ENCODE data around the gene KRT79. TPM values are rescaled to one million over a fixed set of nuclear protein-coding genes. Genes with fewer than 3 reads are reported as not detected.
"Not testable (repeated sequence)": the region's sequence is repeated elsewhere in the genome, so short reads cannot be mapped to it uniquely, and the experiment has no call there.

Gene KRT79
- not detected for total RNA-seq

GRCh38 chr12:52833922-52834726 lies at the start of gene KRT79:
Gene KRT79, minus strand, starts transcription at chr12:52834311. Its CDS starts 51 bp downstream, at chr12:52834260.
- intact Hi-C loops (cut with micrococcal nuclease), result no loop called here
- CTCF ChIA-PET, result no interaction called here
- no peaks in the 10 kb centered on the region for H3K9me3 Mint-ChIP-seq
- H3K27ac Mint-ChIP-seq, result no peak within 1 kb of the TSS
- H3K27me3 Mint-ChIP-seq (ENCODE audit: low read depth), result no peaks in the 10 kb centered on the region
- no peak within 1 kb of the TSS for H3K4me3 Mint-ChIP-seq
- no peak for DNase-seq
- H3K4me1 Mint-ChIP-seq (ENCODE audit: low read depth), result peaks cover 23% of the 10 kb centered on the region
- no peaks in the 10 kb centered on the region for H3K36me3 Mint-ChIP-seq (ENCODE audit: low read depth)

DNA sequence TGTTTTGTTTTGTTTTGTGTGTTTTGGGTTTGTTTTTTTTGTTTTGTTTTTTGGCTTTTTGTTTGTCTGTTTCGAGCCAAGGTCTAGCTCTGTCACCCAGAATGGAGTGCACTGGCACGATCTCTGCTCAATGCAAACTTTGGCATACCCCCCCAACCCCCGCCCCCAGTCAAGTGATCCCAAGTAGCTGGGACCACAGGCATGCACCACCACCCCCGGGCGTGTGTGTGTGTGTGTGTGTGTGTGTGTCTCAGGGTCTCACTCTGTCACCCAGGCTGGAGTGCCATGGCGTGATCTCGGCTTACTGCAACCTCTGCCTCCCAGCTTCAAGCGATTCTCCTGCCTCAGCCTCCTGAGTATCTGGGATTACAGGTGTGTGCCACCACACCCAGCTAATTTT lies 46.4 kb upstream of the KRT79 start:
- H3K9me3 Mint-ChIP-seq; H3K36me3 Mint-ChIP-seq (ENCODE audit: low read depth); H3K4me1 Mint-ChIP-seq (ENCODE audit: low read depth); H3K4me3 Mint-ChIP-seq; DNase-seq; H3K27me3 Mint-ChIP-seq (ENCODE audit: low read depth); intact Hi-C loops (cut with micrococcal nuclease); H3K27ac Mint-ChIP-seq: not testable (repeated sequence)
- CTCF ChIA-PET, result interaction anchor here (0.7 to 8.6 kb wide), 57 partner anchors 9 to 829 kb away, joined by 3 to 369 read pairs (median 5); partner anchors contain the start of genes KRT1, KRT18, KRT73 and KRT74

- intact Hi-C loops (cut with micrococcal nuclease), result loop anchor here (1.0 to 2.0 kb wide), 3 partner anchors 296 to 723 kb away; no protein-coding TSS in a partner anchor
- Mint-ChIP-seq H3K4me3 (peak overlapping the region; percentile 69), H3K9me3 (no peaks in the 10 kb centered on the region), H3K36me3 (ENCODE audit: low read depth) (no peaks in the 10 kb centered on the region), H3K27ac (no peak overlapping the region), H3K4me1 (ENCODE audit: low read depth) (peaks cover 7% of the 10 kb centered on the region), H3K27me3 (ENCODE audit: low read depth) (no peaks in the 10 kb centered on the region)
- DNase-seq, result peak; percentile 84
- CTCF ChIA-PET, result interaction anchor here (0.6 to 8.6 kb wide), 97 partner anchors 8 to 828 kb away, joined by 3 to 369 read pairs (median 4); partner anchors contain the start of genes KRT1, KRT18, KRT2 and KRT73
Measured at GRCh38 chr12:52879394-52880351, 45.6 kb upstream of the KRT79 start.

DNA sequence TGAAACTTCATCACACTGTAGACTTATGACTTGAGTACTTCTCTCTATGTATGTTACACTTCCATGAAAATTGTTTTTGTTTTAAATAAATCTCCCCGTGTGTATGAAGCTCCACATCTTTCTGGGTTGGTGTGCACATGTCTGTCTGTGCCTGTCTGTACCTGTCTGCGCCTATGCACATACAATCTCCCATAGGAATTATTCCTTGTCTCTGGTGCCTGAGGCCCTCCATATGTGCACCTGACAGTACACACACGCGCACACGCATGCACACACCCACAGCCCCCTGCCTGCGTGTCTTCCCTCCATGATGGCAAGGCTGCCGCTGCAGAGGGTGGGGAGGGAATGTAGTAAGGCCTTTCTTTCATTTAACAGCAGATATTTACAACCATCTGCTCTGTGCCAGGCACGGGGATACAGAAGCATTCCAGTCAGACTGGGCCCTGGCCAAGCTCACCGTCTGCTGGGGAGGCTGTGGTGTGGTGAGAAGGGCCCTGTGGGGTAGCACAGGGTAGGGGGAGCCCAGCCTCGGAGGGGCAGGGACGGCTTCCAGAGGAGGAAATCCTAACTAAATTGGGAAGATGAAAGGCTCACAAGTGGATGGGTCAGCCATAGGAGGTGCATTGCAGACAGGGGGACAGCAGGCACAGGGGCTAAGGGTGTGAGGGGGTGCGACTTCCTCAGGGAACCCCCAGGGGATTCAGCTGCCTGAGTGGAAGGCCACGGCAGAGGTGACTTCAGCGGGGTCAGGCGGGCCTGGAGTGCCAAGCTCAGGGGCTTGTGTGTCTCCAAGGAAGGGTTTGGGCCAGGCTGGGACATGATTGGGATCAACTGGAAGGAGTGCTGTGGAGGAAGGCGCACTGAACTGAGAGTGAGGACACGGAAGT lies 44.6 kb upstream of the KRT79 start:
- peaks cover 12% of the 10 kb centered on the region for H3K4me1 Mint-ChIP-seq (ENCODE audit: low read depth)
- no peak overlapping the region for H3K27ac Mint-ChIP-seq
- no peak for DNase-seq
- intact Hi-C loops (cut with micrococcal nuclease), result loop anchor here (1.0 to 2.0 kb wide), 3 partner anchors 295 to 722 kb away; no protein-coding TSS in a partner anchor
- no peaks in the 10 kb centered on the region for H3K36me3 Mint-ChIP-seq (ENCODE audit: low read depth)
- no peaks in the 10 kb centered on the region for H3K27me3 Mint-ChIP-seq (ENCODE audit: low read depth)
- H3K9me3 Mint-ChIP-seq, result no peaks in the 10 kb centered on the region
- CTCF ChIA-PET, result interaction anchor here (0.6 to 8.6 kb wide), 67 partner anchors 7 to 828 kb away, joined by 3 to 369 read pairs (median 4); partner anchors contain the start of genes KRT1, KRT18, KRT73 and KRT74
- no peak overlapping the region for H3K4me3 Mint-ChIP-seq

DNA sequence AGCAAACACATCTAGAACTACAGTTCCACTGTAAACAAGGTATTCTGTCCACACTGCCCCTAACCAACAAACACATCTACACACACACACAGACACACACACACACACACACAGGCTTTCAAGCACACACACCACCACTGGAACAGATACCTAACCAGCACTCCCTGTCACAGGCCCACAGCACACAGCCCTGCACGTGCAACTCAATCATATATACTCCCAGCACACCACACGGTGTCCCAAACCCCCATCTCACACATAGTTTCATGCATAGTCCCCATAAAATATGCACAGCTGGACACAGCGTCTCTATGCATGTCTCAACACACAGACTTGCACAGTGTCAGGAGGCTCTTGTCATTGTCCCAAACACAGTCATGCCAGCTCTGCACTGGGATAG lies 43.1 kb upstream of the KRT79 start:
- CTCF ChIA-PET, result interaction anchor here (0.6 to 7.7 kb wide), 9 partner anchors 104 to 720 kb away, joined by 3 to 89 read pairs (median 4); no protein-coding TSS in a partner anchor
- Mint-ChIP-seq H3K27me3 (ENCODE audit: low read depth) (no peaks in the 10 kb centered on the region), H3K9me3 (no peaks in the 10 kb centered on the region), H3K36me3 (ENCODE audit: low read depth) (no peaks in the 10 kb centered on the region), H3K27ac (no peak overlapping the region), H3K4me3 (no peak overlapping the region), H3K4me1 (ENCODE audit: low read depth) (peaks cover 15% of the 10 kb centered on the region)
- DNase-seq, result no peak
- intact Hi-C loops (cut with micrococcal nuclease), result no loop called here

- Mint-ChIP-seq H3K9me3 (no peaks in the 10 kb centered on the region), H3K4me3 (no peak overlapping the region), H3K36me3 (ENCODE audit: low read depth) (no peaks in the 10 kb centered on the region), H3K4me1 (ENCODE audit: low read depth) (peaks cover 15% of the 10 kb centered on the region), H3K27ac (no peak overlapping the region), H3K27me3 (ENCODE audit: low read depth) (no peaks in the 10 kb centered on the region)
- no peak for DNase-seq
- CTCF ChIA-PET, result interaction anchor here (0.6 to 5.0 kb wide), 4 partner anchors 9 to 288 kb away, joined by 4 to 37 read pairs (median 6); no protein-coding TSS in a partner anchor
- intact Hi-C loops (cut with micrococcal nuclease), result no loop called here
Measured at GRCh38 chr12:52876372-52876771, 42.3 kb upstream of the KRT79 start.

DNA sequence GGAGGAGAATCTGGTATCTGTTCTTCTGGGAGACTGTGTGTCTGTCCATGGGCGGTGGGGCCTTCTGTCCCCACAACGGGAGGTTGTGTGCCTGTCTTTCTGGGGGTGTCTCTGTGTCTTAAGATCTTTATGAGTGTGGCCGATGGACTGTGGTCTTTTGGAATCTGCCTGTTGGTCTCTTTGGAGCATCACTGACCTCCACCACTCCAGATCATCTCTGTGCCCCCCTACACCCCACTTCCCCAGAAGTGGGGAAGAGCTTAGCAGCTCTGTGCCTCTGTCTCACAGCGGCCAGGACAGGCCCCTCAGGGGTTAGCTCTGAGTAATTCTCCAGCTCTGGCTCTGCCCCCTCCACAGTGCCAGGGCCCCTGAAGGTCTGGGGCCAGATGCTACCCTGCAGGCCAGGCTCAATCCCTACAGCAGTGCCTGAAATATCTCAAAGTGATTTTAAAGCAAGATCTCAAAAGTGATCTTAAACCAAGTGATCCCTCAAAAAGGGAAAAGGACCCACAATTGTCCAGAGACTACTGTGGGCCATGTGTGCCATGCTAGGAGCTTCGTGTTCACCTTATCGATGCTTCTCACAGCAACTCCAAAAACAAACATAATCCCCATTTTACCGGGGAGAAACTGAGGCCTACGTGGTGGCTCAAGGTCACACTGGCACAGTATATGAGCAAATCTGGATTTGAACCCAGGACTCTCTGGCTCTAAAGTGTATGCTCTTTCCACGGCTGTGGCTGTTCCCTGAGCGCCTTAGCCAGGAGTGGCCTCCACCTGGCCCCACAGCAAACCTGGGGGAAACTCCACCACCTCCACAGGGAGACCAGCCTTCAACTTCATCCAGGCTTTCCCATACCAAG lies 40.7 kb upstream of the KRT79 start:
- no peaks in the 10 kb centered on the region for H3K9me3 Mint-ChIP-seq
- CTCF ChIA-PET, result interaction anchor here (0.6 to 8.2 kb wide), 10 partner anchors 7 to 547 kb away, joined by 3 to 126 read pairs (median 4); no protein-coding TSS in a partner anchor
- H3K27me3 Mint-ChIP-seq (ENCODE audit: low read depth), result no peaks in the 10 kb centered on the region
- DNase-seq, result no peak
- peaks cover 14% of the 10 kb centered on the region for H3K4me1 Mint-ChIP-seq (ENCODE audit: low read depth)
- peak overlapping the region; percentile 48 for H3K4me3 Mint-ChIP-seq
- no peaks in the 10 kb centered on the region for H3K36me3 Mint-ChIP-seq (ENCODE audit: low read depth)
- intact Hi-C loops (cut with micrococcal nuclease), result loop anchor here (5.0 kb wide), 2 partner anchors 208 to 483 kb away; no protein-coding TSS in a partner anchor
- no peak overlapping the region for H3K27ac Mint-ChIP-seq

DNA sequence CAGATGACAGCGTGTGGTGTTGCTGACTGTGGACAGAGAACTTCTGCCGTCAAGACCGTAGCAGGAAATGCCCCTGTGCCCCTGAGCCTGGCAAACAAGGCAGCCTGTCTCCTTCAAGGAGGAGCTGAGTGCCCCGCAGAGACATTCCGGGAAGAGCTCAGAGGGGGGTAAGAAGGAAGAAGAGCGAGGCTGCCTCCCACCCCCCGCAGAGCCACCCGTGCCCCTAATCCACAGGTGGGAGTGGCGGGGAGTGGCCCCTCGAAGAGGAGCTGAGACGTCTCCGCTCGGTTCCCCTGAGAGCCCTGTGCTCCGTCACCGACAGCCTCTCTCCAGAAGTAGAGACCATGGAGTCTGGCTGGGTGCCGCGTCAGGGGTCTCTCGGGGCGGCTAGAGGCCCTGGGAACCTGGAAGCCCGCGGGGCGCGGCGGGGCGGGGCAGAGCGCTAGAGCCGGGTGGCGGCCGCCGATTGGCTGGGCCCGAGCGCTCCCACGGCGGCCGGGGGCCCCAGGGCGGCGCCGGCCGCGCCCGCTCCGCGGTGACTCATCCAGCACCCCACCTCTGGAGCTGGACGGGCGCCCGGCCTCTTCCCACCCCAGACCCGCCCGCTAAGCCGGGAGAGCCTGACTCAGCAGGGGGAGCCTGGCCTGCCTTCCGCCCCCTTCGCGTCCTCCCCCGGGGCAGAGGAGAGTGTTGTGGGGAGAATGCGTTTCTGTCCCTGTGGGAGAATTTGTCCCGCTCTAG lies 39.9 kb upstream of the KRT79 start:
- Mint-ChIP-seq H3K36me3 (ENCODE audit: low read depth) (no peaks in the 10 kb centered on the region), H3K27me3 (ENCODE audit: low read depth) (no peaks in the 10 kb centered on the region), H3K9me3 (no peaks in the 10 kb centered on the region), H3K27ac (no peak overlapping the region), H3K4me1 (ENCODE audit: low read depth) (peaks cover 14% of the 10 kb centered on the region), H3K4me3 (peak overlapping the region; percentile 57)
- intact Hi-C loops (cut with micrococcal nuclease), result loop anchor here (5.0 kb wide), 2 partner anchors 207 to 482 kb away; no protein-coding TSS in a partner anchor
- CTCF ChIA-PET, result interaction anchor here (0.8 to 8.2 kb wide), 9 partner anchors 8 to 546 kb away, joined by 3 to 126 read pairs (median 3); no protein-coding TSS in a partner anchor
- DNase-seq, result peak; percentile 71

GRCh38 chr12:52873513-52873831 lies 39.4 kb upstream of the KRT79 start:
- CTCF ChIA-PET, result interaction anchor here (0.7 to 8.2 kb wide), 8 partner anchors 9 to 501 kb away, joined by 3 to 126 read pairs (median 3); no protein-coding TSS in a partner anchor
- no peaks in the 10 kb centered on the region for H3K27me3 Mint-ChIP-seq (ENCODE audit: low read depth)
- H3K4me1 Mint-ChIP-seq (ENCODE audit: low read depth), result peaks cover 14% of the 10 kb centered on the region
- H3K4me3 Mint-ChIP-seq, result peak overlapping the region; percentile 57
- no peaks in the 10 kb centered on the region for H3K36me3 Mint-ChIP-seq (ENCODE audit: low read depth)
- DNase-seq, result no peak
- H3K9me3 Mint-ChIP-seq, result no peaks in the 10 kb centered on the region
- H3K27ac Mint-ChIP-seq, result no peak overlapping the region
- intact Hi-C loops (cut with micrococcal nuclease), result loop anchor here (5.0 kb wide), 2 partner anchors 206 to 481 kb away; no protein-coding TSS in a partner anchor
